ENCODE measurements around the gene SAP30BP.

Gene SAP30BP

GRCh38 chr17:75650874-75651273 is 16.3 kb upstream of the SAP30BP start:
- no peak for DNase-seq

- no peak for DNase-seq
These were observed 14.8 kb upstream of the SAP30BP start for GRCh38 chr17:75652341-75652740.

- peak; percentile 55 for DNase-seq
These were observed 14.1 kb upstream of the SAP30BP start for GRCh38 chr17:75652934-75653549.

GRCh38 chr17:75654176-75654575 is 13.0 kb upstream of the SAP30BP start:
- no peak for DNase-seq

GRCh38 chr17:75658237-75658636 is 8.9 kb upstream of the SAP30BP start:
- no peak for DNase-seq

- DNase-seq: no peak
These were observed 5.6 kb upstream of the SAP30BP start for GRCh38 chr17:75661531-75661930.

- DNase-seq: no peak
These were observed 4.6 kb upstream of the SAP30BP start for GRCh38 chr17:75662511-75662910.

- DNase-seq: no peak
These were observed 3.0 kb upstream of the SAP30BP start for GRCh38 chr17:75664099-75664549.

GRCh38 chr17:75665981-75666380 is 1.2 kb upstream of the SAP30BP start:
- no peak for DNase-seq

- DNase-seq: no peak
These were observed 687 bp downstream of the SAP30BP start for GRCh38 chr17:75667825-75668224.

- DNase-seq: no peak
These were observed 1.4 kb downstream of the SAP30BP start for GRCh38 chr17:75668489-75668888.

GRCh38 chr17:75670868-75671267 is 3.7 kb downstream of the SAP30BP start:
- DNase-seq: no peak

GRCh38 chr17:75672011-75672410 is 4.9 kb downstream of the SAP30BP start:
- DNase-seq: no peak

GRCh38 chr17:75673487-75673886 is 6.3 kb downstream of the SAP30BP start:
- no peak for DNase-seq

GRCh38 chr17:75676461-75676860 is 9.3 kb downstream of the SAP30BP start:
- DNase-seq: no peak

- DNase-seq: no peak
These were observed 12.6 kb downstream of the SAP30BP start for GRCh38 chr17:75679706-75680211.

- DNase-seq: no peak
These were observed 13.3 kb downstream of the SAP30BP start for GRCh38 chr17:75680431-75680830.

GRCh38 chr17:75681289-75681688 is 14.2 kb downstream of the SAP30BP start:
- DNase-seq: peak; percentile 47

- peak; percentile 79 for DNase-seq
These were observed 16.4 kb downstream of the SAP30BP start for GRCh38 chr17:75683583-75683982.

- no peak for DNase-seq
These were observed 17.1 kb downstream of the SAP30BP start for GRCh38 chr17:75684249-75684648.

GRCh38 chr17:75684924-75685323 is 17.8 kb downstream of the SAP30BP start:
- DNase-seq: peak; percentile 80

GRCh38 chr17:75685499-75685898 is 18.4 kb downstream of the SAP30BP start:
- peak; percentile 37 for DNase-seq

GRCh38 chr17:75688209-75688825 is 21.2 kb downstream of the SAP30BP start:
- no peak for DNase-seq

- no peak for DNase-seq
These were observed 22.3 kb downstream of the SAP30BP start for GRCh38 chr17:75689441-75689873.
